NCI-H1436 (cell line): Measurements from ENCODE around the gene OR10H2.
"Not testable (repeated sequence)": the region's sequence is repeated elsewhere in the genome, so short reads cannot be mapped to it uniquely, and the experiment has no call there.

Experiments
- DNase-seq: peaks from one replicate; lab custom pipeline; 2025; lab: John Stamatoyannopoulos, UW

OR10H2 gene

GRCh38 chr19:15727724-15728123 lies at the start of gene OR10H2:
Gene OR10H2, plus strand, starts transcription at chr19:15728024. Its CDS starts 20 bp downstream, at chr19:15728044.
- DNase-seq: no peak

- DNase-seq: no peak
These were observed 48.7 kb upstream of the OR10H2 start for GRCh38 chr19:15679089-15679488.

GRCh38 chr19:15679865-15680264 lies 48.0 kb upstream of the OR10H2 start:
- DNase-seq: not testable (repeated sequence)

GRCh38 chr19:15680478-15681322 lies 47.1 kb upstream of the OR10H2 start:
- DNase-seq: no peak

GRCh38 chr19:15683411-15683810 lies 44.4 kb upstream of the OR10H2 start:
- DNase-seq: no peak

GRCh38 chr19:15684828-15685227 lies 43.0 kb upstream of the OR10H2 start:
- no peak for DNase-seq

GRCh38 chr19:15696654-15697194 lies 31.1 kb upstream of the OR10H2 start:
- DNase-seq: no peak

- no peak for DNase-seq
These were observed 25.9 kb upstream of the OR10H2 start for GRCh38 chr19:15701757-15702533.

GRCh38 chr19:15702534-15702930 lies 25.3 kb upstream of the OR10H2 start:
- DNase-seq: peak; percentile 1

- no peak for DNase-seq
These were observed 13.2 kb upstream of the OR10H2 start for GRCh38 chr19:15714638-15715037.

GRCh38 chr19:15715642-15716041 lies 12.2 kb upstream of the OR10H2 start:
- DNase-seq: no peak

GRCh38 chr19:15717809-15718208 lies 10.0 kb upstream of the OR10H2 start:
- no peak for DNase-seq

GRCh38 chr19:15721268-15721667 lies 6.6 kb upstream of the OR10H2 start:
- no peak for DNase-seq

- no peak for DNase-seq
These were observed 4.9 kb upstream of the OR10H2 start for GRCh38 chr19:15722956-15723355.

GRCh38 chr19:15730538-15730937 lies 2.7 kb downstream of the OR10H2 start:
- no peak for DNase-seq

GRCh38 chr19:15732388-15732787 lies 4.6 kb downstream of the OR10H2 start:
- DNase-seq: no peak

GRCh38 chr19:15733895-15734294 lies 6.1 kb downstream of the OR10H2 start:
- no peak for DNase-seq

- DNase-seq: no peak
These were observed 9.9 kb downstream of the OR10H2 start, which contains the start of gene OR10H3 for GRCh38 chr19:15737722-15738121. Gene OR10H3, plus strand, starts transcription at chr19:15737985. Its CDS starts 3,408 bp downstream, at chr19:15741393.

- no peak for DNase-seq
These were observed 13.0 kb downstream of the OR10H2 start for GRCh38 chr19:15740785-15741184.

GRCh38 chr19:15748239-15748638 lies 20.4 kb downstream of the OR10H2 start:
- DNase-seq: no peak

- no peak for DNase-seq
These were observed 30.6 kb downstream of the OR10H2 start for GRCh38 chr19:15758379-15758778.

GRCh38 chr19:15759962-15760565 lies 32.2 kb downstream of the OR10H2 start:
- no peak for DNase-seq
